ENCODE measurements around the gene PTPRJ.

PTPRJ gene

DNA sequence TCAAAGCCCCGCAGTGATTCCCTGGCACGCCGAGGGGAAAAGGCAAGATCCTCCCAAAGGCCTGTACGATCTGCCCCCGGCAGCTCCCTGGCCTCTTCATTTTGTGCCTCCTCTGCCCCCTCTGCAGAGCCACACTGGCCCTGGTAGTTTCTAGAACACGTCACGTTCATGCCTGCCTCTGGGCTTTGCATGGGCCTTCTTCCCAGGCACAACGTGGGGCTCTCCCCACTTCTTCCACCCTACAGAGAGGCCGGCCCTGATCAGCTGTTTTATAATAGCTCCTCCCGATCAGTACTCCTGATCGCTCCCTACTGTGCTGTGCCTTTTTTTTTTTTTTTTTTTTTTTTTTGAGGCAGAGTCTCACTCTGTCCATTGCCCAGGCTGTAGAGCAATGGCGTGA is 78.4 kb downstream of the PTPRJ start:
- FAIRE-seq = no peak

DNA sequence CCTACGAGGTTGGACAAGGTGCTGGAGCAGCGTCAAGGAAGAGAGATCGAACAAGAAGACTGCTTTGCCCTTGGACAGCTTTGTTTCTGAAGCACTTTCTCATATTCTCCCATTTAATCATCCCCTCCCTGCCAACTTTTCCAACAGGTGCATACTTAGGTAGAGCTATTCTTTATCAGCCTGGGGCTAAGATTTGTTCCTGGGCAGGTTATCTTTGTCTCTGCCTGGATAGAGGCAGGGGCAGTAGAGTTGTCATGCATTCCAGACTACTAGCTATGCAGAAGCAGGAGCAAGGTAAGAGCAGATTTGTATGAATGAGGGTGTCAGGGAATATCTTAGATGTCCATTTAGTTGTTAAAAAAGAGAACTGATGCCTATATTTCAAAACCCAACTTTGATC is 82.3 kb downstream of the PTPRJ start:
- TF ChIP-seq, protein P1, sequence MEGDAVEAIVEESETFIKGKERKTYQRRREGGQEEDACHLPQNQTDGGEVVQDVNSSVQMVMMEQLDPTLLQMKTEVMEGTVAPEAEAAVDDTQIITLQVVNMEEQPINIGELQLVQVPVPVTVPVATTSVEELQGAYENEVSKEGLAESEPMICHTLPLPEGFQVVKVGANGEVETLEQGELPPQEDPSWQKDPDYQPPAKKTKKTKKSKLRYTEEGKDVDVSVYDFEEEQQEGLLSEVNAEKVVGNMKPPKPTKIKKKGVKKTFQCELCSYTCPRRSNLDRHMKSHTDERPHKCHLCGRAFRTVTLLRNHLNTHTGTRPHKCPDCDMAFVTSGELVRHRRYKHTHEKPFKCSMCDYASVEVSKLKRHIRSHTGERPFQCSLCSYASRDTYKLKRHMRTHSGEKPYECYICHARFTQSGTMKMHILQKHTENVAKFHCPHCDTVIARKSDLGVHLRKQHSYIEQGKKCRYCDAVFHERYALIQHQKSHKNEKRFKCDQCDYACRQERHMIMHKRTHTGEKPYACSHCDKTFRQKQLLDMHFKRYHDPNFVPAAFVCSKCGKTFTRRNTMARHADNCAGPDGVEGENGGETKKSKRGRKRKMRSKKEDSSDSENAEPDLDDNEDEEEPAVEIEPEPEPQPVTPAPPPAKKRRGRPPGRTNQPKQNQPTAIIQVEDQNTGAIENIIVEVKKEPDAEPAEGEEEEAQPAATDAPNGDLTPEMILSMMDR (IDR thresholded peaks at IDR 0.05; ENCODE audit: insufficient read depth, missing control alignments) = no peak
- FAIRE-seq (no peak), DNase-seq (ENCODE audit: insufficient read length, low spot score) (no peak)

More for the DNA sequence above, 78.4 kb downstream of the PTPRJ start:
- TF ChIP-seq, protein P1 (IDR thresholded peaks at IDR 0.05; ENCODE audit: insufficient read depth, missing control alignments) = no peak
- DNase-seq (ENCODE audit: insufficient read length, low spot score) = no peak

DNA sequence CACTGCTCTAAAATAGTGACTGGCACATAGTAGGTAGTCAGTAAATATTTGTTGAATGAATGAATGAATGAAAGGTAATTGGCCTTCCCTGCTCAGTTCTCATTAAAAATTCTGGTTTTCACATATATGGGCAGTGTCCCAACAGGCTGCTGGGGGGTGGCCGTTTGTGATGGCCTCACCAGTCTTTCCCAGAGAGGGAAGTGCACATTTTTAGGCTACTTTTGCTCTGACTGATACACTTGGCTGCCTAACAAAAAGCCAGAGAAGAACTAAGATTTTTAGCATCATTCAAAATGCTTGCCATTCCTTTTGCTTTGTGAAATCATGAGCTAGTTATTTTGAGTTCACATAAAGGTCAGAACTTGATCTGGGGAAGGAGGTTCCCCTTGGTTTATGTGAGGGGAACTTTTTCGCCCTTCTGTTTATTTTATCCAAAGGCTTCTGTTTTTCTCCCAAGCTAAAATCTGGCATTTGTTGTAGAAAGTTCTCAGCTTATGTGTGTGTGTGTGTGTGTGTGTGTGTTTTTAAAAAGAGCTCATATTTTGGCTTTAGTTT is 83.1 kb downstream of the PTPRJ start:
- FAIRE-seq = no peak
- TF ChIP-seq, protein P1 (IDR thresholded peaks at IDR 0.05; ENCODE audit: insufficient read depth, missing control alignments) = no peak
- DNase-seq (ENCODE audit: insufficient read length, low spot score) = no peak

DNA sequence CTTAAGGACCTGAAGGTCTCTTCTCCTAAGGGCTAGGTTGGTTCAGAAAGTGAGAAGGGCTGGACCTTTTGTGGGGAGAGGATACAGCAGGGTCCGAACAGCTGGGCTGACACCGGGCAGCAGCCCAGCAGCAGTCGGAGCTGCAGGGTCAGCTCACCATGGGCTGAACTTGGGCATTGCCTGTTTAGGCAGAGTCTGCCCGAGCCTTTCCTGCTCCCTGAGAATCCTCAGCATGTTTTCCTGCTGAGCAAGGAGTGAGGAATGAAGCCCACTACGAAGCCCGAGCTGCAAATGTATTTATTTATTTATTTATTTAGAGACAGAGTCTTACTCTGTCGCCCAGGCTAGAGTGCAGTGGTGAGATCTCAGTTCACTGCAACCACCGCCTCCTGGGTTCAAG is 83.9 kb downstream of the PTPRJ start:
- TF ChIP-seq, protein P1 (IDR thresholded peaks at IDR 0.05; ENCODE audit: insufficient read depth, missing control alignments) = no peak
- DNase-seq (ENCODE audit: insufficient read length, low spot score) = no peak
- FAIRE-seq = no peak

DNA sequence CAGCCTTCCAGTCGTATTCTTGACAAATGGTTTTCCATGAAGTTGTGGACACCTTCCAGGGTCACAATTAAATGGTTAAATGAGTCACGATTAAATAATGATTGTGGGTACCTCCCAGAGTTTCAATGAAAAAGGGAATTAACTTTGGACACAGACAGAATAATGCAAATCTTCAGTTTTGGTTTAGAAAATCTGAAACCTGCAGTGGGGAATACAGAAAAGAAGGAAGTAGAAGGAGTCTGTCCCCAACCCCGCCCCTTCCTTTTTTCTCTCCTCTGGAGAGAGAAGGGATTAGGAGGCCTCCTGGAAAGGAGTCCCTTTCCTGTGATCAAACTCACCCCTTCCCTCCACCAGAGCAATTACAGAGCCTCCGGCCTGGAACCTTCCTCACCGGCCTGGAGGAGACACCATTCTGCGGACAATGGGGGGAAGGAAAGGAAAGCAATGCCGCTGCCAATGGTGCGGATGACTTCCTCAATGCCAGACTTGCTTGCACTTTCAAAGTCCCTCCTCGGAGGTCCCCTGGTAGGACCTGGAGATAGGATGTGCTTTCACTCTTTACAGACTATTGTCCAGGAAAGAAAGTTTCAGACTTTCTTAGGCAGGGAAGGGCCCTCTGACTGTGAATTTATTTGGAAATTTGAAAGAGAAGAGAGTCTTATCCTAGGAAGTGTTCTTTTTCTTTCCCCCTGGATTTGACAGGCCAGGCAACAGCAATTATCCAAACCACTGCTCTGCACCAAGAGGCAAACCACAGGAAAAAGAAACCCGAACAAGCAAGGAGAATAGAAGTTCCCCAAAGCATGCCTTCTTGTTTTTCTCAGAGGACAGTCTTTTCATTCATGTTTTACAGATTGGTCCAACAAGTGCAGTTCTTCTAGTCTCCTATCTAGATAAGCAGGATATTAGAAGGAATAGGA is 86.8 kb downstream of the PTPRJ start:
- DNase-seq (ENCODE audit: insufficient read length, low spot score) = no peak
- no peak for FAIRE-seq
- TF ChIP-seq, protein P1 (IDR thresholded peaks at IDR 0.05; ENCODE audit: insufficient read depth, missing control alignments) = no peak

DNA sequence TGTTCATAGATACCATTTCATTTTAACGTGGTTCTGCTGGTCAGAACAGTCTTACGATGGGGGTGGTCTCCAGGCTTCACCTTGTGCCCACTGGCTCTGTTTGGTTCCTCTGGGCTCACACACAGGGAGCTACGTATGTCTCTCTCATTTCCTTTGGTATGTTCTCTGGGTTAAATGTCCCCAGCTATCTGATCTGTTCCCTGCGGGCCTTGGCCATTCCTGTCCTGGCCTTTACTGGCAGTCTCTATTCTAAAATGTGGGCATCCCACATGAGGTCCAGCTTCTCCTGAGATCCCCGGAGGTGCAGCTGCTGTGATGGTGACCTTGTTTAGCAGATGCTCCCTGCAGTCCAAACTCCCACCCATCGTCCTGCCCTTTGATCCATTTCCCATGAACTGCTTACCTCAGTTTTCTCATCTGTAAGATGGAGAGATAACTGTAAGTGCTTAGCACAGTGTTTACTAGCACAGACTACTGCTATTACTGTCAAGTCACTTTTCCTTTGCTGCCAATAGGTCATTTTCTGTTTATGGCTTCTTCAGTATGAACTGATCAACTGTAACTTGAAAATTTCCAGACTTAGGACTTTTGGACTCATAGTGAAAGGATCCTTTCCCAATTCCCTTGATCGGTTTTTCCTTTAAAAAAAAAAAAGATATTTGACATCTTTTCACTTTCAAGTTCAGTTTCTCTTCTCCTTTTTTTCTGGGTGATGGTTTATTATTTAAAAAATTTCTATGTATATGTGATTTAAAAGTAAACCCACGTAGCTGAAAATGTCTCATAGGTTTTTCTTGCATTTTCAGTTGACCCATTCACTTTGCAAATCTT is 92.9 kb downstream of the PTPRJ start:
- TF ChIP-seq, protein P1 (IDR thresholded peaks at IDR 0.05; ENCODE audit: insufficient read depth, missing control alignments) = no peak
- DNase-seq (ENCODE audit: insufficient read length, low spot score) (no peak), FAIRE-seq (no peak)
